Neural cell (in vitro differentiated cells): ENCODE measurements around the gene SCYL1. TPM values are rescaled to one million over a fixed set of nuclear protein-coding genes. Genes with fewer than 3 reads are reported as not detected.

Source experiments
- H2AFZ ChIP-seq: fragments of 200-600, 300-800 bp; sonication (generic), shearing (Covaris generic); 2 replicates; pipeline ENCODE4 v1.6.0; 2014; ENCODE audit warnings: low read depth, mild to moderate bottlenecking, antibody characterized with exemption, low read length, moderate library complexity
- H3F3A ChIP-seq: fragments of 200-600 bp; shearing (Covaris generic); 2 replicates; pipeline ENCODE4 v1.6.1; 2016; ENCODE audit warnings: mild to moderate bottlenecking, moderate library complexity, mixed read lengths, antibody characterized with exemption, low read length; ENCODE audit not compliant: insufficient read depth, poor library complexity, severe bottlenecking
- H3K27ac ChIP-seq: fragments of 200-600, 300-800 bp; sonication (generic), shearing (Covaris generic); 2 replicates; pipeline ENCODE4 v1.5.1; 2014; ENCODE audit warnings: mild to moderate bottlenecking, low read length, moderate library complexity
- H3K27me3 ChIP-seq: fragments of 300-800, 200-600 bp; sonication (generic), shearing (Covaris generic); 2 replicates; pipeline ENCODE4 v1.6.0; 2014; ENCODE audit warnings: mild to moderate bottlenecking, low read depth, low read length, moderate library complexity; ENCODE audit not compliant: insufficient read depth
- H3K36me3 ChIP-seq: fragments of 300-800, 200-600 bp; sonication (generic), shearing (Covaris generic); 2 replicates; pipeline ENCODE4 v1.5.1; 2014; ENCODE audit warnings: mild to moderate bottlenecking, antibody characterized with exemption, low read length, moderate library complexity; ENCODE audit not compliant: insufficient read depth
- H3K4me2 ChIP-seq: fragments of 300-800, 200-600 bp; sonication (generic), shearing (Covaris generic); 2 replicates; pipeline ENCODE4 v1.6.0; 2014; ENCODE audit warnings: mild to moderate bottlenecking, low read length
- H3K4me3 ChIP-seq: fragments of 300-800, 200-600 bp; sonication (generic), shearing (Covaris generic); 2 replicates; pipeline ENCODE4 v1.5.1; 2014; ENCODE audit warnings: mild to moderate bottlenecking, low read length, moderate library complexity
- H3K79me2 ChIP-seq: fragments of 200-600 bp; shearing (Covaris generic); replicated peaks from 2 replicates; pipeline ENCODE4 v1.6.0; 2014; ENCODE audit warnings: mild to moderate bottlenecking, low read length, moderate library complexity; ENCODE audit not compliant: insufficient read depth
- H3K9ac ChIP-seq: fragments of 300-800, 200-600 bp; sonication (generic), shearing (Covaris generic); 2 replicates; pipeline ENCODE4 v1.6.1; 2016; ENCODE audit warnings: mild to moderate bottlenecking, low read length, mixed read lengths
- H3K9me2 ChIP-seq: fragments of 200-600 bp; shearing (Covaris generic); 2 replicates; pipeline ENCODE4 v1.6.1; 2016; ENCODE audit warnings: mild to moderate bottlenecking, low read length, mixed read lengths; ENCODE audit not compliant: insufficient read depth
- H3K9me3 ChIP-seq: fragments of 200-600, 300-800 bp; sonication (generic), shearing (Covaris generic); 2 replicates; pipeline ENCODE4 v1.6.1; 2016; ENCODE audit warnings: mild to moderate bottlenecking, mixed run types, low read length, moderate library complexity, mixed read lengths
- H4K20me1 ChIP-seq: fragments of 200-600 bp; shearing (Covaris generic); 2 replicates; pipeline ENCODE4 v1.6.1; 2016; ENCODE audit warnings: mild to moderate bottlenecking, mixed run types; ENCODE audit not compliant: insufficient read depth
- EP300 ChIP-seq: fragments of 450-650 bp; conservative IDR thresholded peaks from 2 replicates; pipeline ENCODE4 v1.6.1; 2014; ENCODE audit warnings: antibody characterized with exemption, mild to moderate bottlenecking, moderate library complexity; ENCODE audit not compliant: poor library complexity, severe bottlenecking
- EZH2 ChIP-seq: fragments of 200-600, 300-800 bp; shearing (Covaris generic), sonication (generic); IDR thresholded peaks from 2 replicates; pipeline ENCODE4 v1.6.1; 2014; ENCODE audit warnings: antibody characterized with exemption, low read length, borderline replicate concordance, mild to moderate bottlenecking; ENCODE audit not compliant: insufficient read depth, poor library complexity, severe bottlenecking
- MXI1 ChIP-seq: fragments of 450-650 bp; conservative IDR thresholded peaks from 2 replicates; pipeline ENCODE4 v1.6.1; 2014; ENCODE audit warnings: antibody characterized with exemption, mild to moderate bottlenecking; ENCODE audit not compliant: poor library complexity, severe bottlenecking
- POLR2AphosphoS5 ChIP-seq: IDR thresholded peaks from 2 replicates; pipeline ENCODE4 v1.6.1; 2012
- RAD21 ChIP-seq: fragments of 450-650 bp; conservative IDR thresholded peaks from 2 replicates; pipeline ENCODE4 v1.6.1; 2014; ENCODE audit warnings: antibody characterized with exemption, mild to moderate bottlenecking, moderate library complexity
- SMC3 ChIP-seq: fragments of 450-650 bp; conservative IDR thresholded peaks from 2 replicates; pipeline ENCODE4 v1.6.1; 2014; ENCODE audit warnings: antibody characterized with exemption, mild to moderate bottlenecking, moderate library complexity; ENCODE audit not compliant: poor library complexity
- TAF1 ChIP-seq: IDR thresholded peaks from 2 replicates; pipeline ENCODE4 v1.6.1; 2012; ENCODE audit warnings: low read depth
- polyA plus RNA-seq: library from polyadenylated mRNA; depleted of rRNA; stranded (reverse); fragments of >200 nt; gene quantifications from 2 replicates; pipeline ENCODE4 v1.2.3, GENCODE V29; 2014
- TF ChIP-seq, protein P1 (sequence below): fragments of 450-650 bp; IDR thresholded peaks from 2 replicates; pipeline ENCODE4 v1.5.1; 2014; ENCODE audit warnings: antibody characterized with exemption, mild to moderate bottlenecking, moderate library complexity; ENCODE audit not compliant: poor library complexity, severe bottlenecking
- TF ChIP-seq, protein P2 (sequence below): IDR thresholded peaks from 2 replicates; pipeline ENCODE4 v1.6.1; 2012; ENCODE audit warnings: borderline replicate concordance

SCYL1 gene
- polyA plus RNA-seq, 1 donor from 2014 or later: 48.3 TPM

DNA sequence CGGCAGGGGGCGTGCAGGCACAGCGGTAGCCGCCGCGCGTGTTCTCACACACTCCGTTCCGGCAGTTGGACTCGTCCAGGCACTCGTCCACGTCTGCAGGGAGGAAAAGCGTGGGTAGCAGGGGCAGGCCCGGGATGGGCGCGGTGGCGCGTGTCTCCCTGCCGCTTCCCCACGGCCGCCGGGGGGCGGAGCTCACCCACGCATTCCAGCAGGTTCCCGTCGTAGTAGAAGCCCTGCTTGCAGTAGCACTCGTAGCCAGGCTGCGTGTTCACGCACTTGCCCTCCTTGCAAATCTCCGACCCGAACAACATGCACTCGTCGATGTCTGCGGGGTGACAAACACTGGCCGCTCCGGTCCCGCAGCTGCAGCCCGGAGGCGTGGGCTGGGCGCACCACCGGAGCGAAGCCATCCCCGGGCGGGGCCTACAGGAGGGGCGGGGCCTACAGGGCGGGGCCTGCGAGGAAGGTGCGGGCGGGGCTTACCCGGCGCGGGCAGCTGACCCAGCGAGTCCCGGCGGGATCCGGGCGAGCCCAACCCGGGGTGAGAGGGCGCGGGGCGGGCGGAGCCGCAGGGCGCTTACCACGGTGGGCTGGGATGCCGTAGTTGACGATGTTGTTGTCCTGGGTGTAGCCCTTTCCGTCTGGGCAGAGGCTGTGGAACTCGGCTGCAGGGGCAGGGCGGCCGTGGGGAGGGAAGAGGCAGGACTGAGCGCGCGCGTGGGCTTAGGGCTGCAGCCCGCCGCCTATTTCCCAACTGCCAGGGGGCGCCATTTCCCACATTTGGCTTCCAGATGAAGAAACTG is 15.6 kb downstream of the SCYL1 start:
- H3K27me3 ChIP-seq: peaks cover 49% of the 10 kb centered on the region
- H2AFZ ChIP-seq: no peak overlapping the region
- peak overlapping the region; percentile 68 for H3K4me3 ChIP-seq
- no peak overlapping the region for H3K4me2 ChIP-seq
- TF ChIP-seq SMC3 (peak; percentile 37), RAD21 (peak; percentile 57), EZH2 (no peak), MXI1 (peak; percentile 67), POLR2AphosphoS5 (peak; percentile 17), EP300 (no peak), TAF1 (no peak)
- TF ChIP-seq, protein P1, sequence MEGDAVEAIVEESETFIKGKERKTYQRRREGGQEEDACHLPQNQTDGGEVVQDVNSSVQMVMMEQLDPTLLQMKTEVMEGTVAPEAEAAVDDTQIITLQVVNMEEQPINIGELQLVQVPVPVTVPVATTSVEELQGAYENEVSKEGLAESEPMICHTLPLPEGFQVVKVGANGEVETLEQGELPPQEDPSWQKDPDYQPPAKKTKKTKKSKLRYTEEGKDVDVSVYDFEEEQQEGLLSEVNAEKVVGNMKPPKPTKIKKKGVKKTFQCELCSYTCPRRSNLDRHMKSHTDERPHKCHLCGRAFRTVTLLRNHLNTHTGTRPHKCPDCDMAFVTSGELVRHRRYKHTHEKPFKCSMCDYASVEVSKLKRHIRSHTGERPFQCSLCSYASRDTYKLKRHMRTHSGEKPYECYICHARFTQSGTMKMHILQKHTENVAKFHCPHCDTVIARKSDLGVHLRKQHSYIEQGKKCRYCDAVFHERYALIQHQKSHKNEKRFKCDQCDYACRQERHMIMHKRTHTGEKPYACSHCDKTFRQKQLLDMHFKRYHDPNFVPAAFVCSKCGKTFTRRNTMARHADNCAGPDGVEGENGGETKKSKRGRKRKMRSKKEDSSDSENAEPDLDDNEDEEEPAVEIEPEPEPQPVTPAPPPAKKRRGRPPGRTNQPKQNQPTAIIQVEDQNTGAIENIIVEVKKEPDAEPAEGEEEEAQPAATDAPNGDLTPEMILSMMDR: peak; percentile 71
- TF ChIP-seq, protein P2, sequence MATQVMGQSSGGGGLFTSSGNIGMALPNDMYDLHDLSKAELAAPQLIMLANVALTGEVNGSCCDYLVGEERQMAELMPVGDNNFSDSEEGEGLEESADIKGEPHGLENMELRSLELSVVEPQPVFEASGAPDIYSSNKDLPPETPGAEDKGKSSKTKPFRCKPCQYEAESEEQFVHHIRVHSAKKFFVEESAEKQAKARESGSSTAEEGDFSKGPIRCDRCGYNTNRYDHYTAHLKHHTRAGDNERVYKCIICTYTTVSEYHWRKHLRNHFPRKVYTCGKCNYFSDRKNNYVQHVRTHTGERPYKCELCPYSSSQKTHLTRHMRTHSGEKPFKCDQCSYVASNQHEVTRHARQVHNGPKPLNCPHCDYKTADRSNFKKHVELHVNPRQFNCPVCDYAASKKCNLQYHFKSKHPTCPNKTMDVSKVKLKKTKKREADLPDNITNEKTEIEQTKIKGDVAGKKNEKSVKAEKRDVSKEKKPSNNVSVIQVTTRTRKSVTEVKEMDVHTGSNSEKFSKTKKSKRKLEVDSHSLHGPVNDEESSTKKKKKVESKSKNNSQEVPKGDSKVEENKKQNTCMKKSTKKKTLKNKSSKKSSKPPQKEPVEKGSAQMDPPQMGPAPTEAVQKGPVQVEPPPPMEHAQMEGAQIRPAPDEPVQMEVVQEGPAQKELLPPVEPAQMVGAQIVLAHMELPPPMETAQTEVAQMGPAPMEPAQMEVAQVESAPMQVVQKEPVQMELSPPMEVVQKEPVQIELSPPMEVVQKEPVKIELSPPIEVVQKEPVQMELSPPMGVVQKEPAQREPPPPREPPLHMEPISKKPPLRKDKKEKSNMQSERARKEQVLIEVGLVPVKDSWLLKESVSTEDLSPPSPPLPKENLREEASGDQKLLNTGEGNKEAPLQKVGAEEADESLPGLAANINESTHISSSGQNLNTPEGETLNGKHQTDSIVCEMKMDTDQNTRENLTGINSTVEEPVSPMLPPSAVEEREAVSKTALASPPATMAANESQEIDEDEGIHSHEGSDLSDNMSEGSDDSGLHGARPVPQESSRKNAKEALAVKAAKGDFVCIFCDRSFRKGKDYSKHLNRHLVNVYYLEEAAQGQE: no peak
- no peak overlapping the region for H3K9ac ChIP-seq
- H3K9me3 ChIP-seq: no peaks in the 10 kb centered on the region
- peaks cover 6% of the 10 kb centered on the region for H4K20me1 ChIP-seq
- no peak overlapping the region for H3K27ac ChIP-seq
- no peaks in the 10 kb centered on the region for H3F3A ChIP-seq
- H3K9me2 ChIP-seq: no peaks in the 10 kb centered on the region
- no peaks in the 10 kb centered on the region for H3K36me3 ChIP-seq
- H3K79me2 ChIP-seq: no peaks in the 10 kb centered on the region

- H3K27ac ChIP-seq: no peak overlapping the region
- H3K4me3 ChIP-seq: peak overlapping the region; percentile 68
- no peak overlapping the region for H2AFZ ChIP-seq
- TF ChIP-seq EZH2 (no peak), TAF1 (no peak), SMC3 (no peak), MXI1 (no peak), RAD21 (no peak), EP300 (no peak), POLR2AphosphoS5 (no peak)
- TF ChIP-seq, protein P1: no peak
- TF ChIP-seq, protein P2: no peak
- no peaks in the 10 kb centered on the region for H3K36me3 ChIP-seq
- peaks cover 6% of the 10 kb centered on the region for H4K20me1 ChIP-seq
- peaks cover 58% of the 10 kb centered on the region for H3K27me3 ChIP-seq
- no peaks in the 10 kb centered on the region for H3K9me2 ChIP-seq
- H3F3A ChIP-seq: no peaks in the 10 kb centered on the region
- no peak overlapping the region for H3K4me2 ChIP-seq
- no peaks in the 10 kb centered on the region for H3K9me3 ChIP-seq
- no peaks in the 10 kb centered on the region for H3K79me2 ChIP-seq
- H3K9ac ChIP-seq: no peak overlapping the region
These were observed 16.5 kb downstream of the SCYL1 start for GRCh38 chr11:65541093-65541982.
